ENCODE measurements around the gene SCN1B.
"Not testable (repeated sequence)": the region's sequence is repeated elsewhere in the genome, so short reads cannot be mapped to it uniquely, and the experiment has no call there.

SCN1B gene

DNA sequence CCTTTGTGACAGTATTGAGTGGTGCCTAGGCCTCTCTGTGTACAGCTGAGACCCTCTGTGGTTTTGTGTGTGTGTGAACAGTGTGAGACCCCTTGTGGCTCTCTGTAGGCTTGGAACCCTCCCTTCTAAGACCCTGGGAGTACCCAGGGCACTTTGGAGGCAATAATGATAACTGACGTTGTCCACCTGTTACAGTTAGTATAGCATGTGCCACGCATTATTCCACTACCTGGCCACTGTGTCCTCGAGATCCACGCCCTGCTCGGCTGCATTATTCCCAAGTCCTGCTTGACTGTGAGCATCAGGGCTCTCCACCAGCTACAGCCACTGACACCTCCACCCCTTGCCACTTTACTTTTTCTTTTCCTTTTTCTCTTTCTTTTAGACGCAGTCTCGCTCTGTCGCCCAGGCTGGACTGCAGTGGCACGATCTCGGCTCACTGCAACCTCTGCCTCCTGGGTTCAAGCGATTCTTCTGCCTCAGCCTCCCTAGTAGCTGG lies 28.2 kb upstream of the SCN1B start:
- no peak for DNase-seq

DNA sequence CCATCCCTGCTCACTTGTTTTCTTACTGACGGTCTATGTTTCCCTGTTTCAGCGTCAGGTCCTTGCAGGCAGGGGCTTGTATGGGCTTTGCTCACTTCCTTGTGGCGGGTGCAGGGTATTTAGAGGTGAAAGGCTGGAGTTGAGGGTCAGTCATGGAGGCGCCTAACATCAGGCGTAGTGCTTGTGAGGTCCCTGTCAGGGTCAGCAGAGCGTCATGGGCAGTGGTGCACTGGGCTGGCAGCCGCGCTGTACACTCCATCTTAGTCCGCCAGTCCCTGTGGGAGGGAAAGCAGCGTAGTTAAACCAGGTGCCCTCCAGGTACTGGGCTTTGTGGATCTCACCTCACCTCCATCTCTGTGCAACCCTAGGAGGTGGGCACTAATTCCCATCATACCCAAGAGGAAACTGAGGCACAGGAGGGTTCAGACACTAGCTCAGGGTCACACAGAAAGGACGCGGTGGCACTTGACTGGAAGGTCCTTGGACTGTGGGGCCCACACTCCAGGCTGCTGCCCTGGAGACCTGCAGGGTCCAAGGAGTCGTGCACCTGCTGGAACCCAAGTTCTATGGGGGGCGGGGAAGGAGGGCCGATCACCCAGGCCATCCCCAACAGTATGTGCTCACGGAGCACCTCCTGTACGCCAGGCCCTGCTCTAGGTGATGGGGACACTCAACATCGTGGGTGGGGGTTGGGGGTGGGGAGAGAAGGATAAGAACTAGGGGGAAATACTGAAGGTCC lies 25.6 kb upstream of the SCN1B start:
- no peak for DNase-seq

DNA sequence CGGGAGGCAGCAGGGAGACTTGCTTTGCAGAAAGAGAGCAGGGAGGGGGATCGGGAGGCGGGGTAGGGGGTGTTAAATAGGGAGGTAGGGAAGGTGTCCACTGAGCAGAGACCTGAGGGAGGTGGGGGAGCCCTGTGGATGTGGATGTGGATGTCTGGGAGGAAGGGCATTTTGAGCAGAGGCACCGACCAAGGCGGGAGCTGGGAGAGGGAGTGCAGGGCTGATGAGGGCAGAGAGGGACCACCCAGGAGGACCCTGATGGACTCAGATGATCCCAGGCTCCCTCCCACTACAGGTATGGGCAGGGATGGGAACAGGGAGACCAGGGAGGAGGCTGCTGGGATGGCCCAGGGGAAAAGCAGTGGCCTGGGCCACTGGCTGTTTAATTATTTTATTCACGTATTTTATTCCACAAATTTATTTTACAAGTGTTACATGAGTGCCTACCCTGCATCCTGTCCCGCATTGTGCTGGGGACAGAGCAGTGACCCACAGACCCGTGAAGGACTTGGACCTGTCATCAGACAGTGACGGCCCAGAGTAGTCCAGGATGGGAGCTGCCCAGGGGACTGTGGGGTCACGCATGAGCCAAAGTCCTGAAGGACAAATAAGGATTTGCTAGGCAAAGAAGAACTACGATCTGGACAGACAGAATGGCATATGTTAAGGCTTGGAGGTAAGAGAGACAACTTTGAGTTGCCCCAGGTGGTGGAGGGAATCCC lies 24.9 kb upstream of the SCN1B start:
- DNase-seq = no peak

DNA sequence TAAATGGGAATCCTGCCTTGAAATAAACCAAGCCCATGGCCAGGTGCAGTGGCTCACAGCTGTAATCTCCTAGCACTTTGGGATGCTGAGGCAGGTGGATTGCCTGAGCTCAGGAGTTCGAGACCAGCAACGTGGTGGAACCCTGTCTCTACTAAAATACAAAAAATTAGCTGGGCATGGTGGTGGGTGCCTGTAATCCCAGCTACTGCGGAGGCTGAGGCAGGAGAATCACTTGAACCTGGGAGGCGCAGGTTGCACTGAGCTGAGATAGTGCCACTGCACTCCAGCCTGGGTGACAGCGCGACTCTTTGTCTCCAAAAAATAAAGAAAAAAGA lies 24.3 kb upstream of the SCN1B start:
- not testable (repeated sequence) for DNase-seq

DNA sequence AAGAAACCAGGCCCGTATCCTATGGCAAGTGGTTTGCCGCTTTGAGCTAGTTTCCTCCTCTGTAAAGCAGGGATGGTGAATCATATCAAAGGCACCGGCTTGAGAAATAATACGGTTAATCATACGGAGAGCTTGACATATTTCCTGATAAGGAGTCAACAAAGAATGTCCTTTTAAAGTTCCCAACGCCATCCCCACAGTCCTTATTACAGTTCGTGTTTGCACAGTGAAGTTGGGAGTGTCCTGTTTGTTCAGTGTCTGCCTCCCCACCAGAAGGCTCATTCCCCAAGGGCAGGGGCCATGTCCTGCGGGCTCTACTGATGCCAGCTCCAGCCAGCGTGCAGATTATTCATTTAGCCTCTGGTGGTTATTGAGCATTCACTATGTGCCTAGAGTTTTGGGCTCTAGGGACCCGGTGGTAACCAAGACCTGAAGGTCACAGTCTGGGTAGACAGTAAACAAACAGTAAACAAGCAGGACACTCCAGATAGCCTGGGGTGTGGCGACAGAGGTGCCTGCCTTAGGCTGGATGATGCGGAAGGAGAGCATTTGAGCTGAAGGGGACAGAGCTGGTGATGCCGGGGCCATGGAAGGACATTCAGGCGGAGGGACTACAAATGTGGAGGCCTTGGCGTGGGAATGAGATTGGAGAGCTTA lies 23.8 kb upstream of the SCN1B start:
- DNase-seq = no peak

DNA sequence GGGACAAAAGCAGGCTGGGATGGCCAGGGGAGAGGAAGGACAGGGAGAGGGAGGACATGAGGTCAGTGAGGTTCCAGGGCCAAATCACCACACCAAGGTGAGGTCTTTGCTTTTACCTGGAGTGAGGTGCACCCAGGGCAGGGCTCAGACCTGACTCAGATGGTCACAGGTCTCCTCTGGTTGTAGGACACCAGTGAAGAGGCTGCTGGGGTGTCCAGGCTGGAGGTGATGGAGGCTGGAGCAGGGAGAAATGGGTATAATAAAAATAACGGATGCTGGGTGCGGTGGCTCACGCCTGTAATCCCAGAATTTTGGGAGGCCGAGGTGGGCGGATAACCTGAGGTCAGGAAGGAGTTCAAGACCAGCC lies 23.3 kb upstream of the SCN1B start:
- DNase-seq = no peak

DNA sequence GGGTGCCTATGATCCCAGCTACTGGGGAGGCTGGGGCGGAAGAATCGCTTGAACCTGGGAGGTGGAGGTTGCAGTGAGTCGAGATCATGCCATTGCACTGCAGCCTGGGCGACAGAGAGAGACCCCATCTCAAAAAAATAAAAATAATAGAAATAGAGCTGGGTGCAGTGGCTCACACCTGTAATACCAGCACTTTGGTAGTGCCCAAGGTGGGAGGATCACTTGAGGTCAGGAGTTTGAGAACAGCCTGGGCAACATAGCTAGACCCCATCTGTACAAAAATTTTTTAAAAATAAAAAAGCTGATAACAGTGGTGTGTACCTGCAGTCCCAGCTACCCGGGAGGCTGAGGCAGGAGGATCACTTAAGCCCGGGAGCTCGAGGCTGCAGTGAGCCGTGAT lies 22.8 kb upstream of the SCN1B start:
- not testable (repeated sequence) for DNase-seq

DNA sequence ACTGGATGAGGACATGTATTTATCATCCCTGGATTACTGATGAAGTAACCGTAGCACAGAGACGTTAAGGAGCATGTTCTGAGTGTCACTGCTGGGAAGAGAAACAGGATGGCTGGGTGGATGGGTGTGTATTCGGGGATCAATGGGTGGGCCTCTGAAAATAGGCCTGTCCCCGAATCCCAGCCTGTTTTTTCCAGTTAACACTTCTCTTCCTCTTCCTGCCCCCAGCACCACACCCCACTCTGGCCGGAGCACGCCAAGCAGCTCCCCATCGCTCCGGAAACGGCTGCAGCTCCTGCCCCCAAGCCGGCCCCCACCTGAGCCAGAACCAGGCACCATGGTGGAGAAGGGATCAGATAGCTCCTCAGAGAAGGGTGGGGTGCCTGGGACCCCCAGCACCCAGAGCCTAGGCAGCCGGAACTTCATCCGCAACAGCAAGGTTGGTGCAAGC lies 21.4 kb upstream of the SCN1B start:
- no peak for DNase-seq

DNA sequence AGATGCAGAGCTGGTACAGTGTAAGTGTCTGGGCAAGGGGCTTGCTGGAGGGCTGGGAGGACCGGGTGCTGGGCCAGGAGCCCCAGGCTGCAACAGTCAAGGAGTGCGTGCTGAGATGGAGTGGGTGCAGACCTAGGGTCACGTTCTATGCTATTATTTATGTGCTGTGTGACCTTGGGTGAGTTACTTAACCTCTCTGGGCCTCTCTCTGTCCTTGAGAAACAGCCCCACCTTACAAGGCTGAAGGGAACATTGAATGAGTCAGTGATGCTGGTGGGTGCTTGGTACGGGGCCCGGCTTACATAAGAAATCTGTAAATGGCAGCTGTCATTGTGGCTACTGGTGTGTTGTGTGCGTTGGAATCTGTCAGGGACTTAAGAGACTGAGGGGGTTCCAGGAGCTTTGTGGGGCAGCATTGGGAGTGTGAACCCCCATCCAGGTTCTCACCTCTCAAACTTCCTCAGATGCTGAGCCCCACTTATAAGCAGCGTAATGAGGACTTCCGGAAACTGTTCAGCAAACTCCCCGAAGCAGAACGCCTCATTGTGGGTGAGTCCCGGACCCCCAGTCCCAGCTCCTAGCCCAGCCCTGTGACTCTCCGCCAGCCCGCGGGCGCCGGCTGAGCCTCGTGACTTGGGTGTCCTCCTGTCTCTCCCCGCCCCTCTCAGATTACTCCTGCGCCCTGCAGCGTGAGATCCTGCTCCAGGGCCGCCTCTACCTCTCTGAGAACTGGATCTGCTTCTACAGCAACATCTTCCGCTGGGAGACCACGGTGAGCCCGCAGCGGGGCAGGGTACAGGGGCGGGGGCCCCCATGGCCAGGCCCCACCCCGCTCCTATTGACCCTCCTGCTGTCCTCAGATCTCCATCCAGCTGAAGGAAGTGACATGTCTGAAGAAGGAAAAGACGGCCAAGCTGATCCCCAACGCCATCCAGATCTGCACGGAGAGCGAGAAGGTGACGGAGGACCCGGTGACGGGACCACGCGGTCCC lies 20.6 kb upstream of the SCN1B start:
- DNase-seq = no peak

DNA sequence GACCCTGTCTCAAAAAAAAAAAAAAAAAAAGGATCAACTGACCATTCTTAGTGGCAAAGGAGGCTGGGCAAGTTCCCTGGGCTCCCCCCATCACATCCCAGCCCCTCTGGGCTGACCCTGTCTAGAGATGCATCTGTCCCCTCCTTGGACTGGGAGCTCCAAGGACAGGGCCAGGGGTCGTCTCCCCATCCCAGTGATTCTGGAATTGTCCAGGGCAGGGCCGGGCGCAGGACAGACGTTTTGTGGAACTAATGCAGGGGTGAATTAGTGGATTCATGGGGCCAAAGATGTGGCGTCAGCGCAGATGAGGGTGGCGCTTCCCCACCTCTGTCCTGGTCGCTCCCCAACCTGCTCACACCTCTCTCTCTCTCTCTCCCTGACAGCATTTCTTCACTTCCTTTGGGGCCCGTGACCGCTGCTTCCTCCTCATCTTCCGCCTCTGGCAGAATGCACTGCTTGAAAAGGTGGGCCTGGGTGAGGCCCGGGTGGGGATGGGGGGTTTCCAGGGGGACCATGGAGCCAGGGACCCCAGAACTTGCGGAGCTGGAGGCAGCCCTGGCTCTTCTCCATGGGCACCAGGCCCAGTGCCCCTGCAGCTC lies 19.1 kb upstream of the SCN1B start:
- DNase-seq = no peak

DNA sequence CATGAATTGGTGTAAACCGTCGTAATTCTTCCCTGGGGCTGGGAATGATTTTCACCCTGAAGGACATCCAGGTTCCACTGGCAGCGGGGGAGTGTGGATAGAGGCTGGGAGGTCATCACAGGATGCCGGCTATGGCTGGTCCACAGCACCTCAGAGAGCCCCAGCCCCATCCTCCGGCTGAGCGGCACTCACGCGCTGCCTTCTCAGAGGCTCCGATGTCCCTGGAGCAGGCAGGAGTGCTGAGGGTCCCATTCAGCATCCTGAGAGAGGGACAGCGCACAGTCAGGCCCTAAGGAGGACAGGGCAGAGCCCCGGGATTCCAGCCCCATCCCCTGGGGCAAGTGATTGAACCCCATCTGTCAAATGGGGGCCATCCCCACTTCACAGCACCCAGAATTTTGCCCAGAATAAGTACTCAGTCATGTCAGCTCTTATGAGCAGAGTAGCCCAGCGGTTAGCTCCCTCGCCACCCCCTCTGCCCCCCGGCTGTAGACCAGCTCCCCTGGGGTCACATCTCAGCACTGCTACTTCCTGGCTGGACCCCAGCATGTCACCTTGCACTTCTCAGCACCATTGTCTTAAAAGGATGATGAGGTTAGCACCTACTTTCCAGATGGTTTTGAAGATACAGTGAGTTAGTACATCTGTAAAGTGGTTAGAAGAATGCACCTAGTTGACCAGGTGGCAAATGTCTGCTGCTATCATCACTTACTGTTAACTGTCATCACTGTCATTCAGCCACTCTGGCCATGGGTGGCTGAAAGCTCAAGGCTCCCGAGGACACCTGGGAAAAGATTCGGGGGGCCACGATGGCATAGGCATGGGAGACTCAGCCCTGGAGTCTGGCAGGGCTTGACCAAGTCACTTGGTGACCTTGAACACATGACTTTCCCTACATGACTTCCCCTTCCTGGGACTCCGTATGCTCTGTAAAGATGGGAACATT lies 18.3 kb upstream of the SCN1B start:
- peak; percentile 33 for DNase-seq

DNA sequence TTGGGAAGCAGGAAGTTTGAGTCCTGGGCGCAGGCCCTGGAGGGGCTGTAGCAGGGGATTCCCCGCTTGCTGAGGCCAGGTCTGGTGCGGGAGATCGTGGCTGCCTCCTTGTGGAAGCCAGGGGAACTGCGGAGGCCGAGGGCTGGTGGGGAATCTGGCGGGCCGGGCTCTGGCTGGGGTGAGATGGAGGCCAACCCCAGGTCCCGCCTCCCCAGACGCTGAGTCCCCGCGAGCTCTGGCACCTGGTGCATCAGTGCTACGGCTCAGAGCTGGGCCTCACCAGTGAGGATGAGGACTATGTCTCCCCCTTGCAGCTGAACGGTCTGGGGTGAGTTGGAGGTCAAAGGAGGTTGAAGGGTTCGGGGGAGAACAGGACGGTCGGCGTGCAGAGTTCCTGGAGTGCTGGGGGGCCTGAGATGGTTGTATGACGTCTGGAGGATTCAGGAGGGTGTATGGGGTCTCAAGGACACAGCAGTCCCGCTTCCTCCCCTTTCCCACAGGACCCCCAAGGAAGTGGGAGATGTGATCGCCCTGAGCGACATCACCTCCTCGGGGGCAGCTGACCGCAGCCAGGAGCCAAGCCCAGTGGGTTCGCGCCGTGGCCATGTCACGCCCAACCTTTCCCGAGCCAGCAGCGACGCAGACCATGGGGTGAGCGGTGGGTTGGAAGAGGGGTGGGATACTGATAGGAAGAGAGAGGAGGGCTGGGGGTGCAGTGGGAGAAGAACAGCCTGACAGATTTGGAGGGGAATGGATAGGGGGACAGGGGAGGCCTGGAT lies 17.0 kb upstream of the SCN1B start:
- peak; percentile 64 for DNase-seq

DNA sequence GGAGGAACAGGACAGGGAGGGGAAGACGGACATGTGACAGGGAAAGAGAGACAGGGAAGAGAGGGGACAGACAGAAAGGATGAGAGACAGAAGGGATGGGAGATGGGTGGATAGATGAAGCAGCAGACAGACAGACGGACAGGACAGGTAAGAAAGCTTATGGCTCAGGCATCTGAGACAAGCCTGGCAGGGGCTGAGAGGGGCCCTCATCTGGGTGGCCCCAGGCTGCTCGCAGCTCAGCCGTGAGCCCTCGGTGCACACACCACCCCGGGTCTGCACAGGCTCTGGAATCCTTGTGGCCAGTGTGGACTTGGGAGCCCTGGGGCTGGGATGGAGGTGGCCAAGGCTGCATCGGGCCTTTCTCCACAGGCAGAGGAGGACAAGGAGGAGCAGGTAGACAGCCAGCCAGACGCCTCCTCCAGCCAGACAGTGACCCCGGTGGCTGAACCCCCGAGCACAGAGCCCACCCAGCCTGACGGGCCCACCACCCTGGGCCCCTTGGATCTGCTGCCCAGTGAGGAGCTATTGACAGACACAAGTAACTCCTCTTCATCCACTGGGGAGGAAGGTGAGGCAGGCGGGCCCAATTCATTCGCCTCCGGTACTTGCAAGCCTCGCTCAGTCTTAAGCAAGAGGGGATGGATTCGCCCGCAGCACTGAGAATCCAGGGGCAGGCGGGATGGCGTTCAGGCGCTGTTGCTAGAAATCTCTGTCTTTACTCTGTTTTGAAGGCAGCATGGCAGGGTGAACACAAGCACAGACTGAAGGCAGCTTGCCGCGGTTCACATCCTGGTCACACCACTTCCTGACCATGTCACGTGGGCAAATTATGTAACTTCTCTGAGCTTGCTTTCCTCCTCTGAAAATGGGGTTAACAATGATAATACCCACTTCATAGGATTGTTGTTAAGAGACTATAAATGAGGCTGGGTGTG lies 16.2 kb upstream of the SCN1B start:
- DNase-seq = no peak

DNA sequence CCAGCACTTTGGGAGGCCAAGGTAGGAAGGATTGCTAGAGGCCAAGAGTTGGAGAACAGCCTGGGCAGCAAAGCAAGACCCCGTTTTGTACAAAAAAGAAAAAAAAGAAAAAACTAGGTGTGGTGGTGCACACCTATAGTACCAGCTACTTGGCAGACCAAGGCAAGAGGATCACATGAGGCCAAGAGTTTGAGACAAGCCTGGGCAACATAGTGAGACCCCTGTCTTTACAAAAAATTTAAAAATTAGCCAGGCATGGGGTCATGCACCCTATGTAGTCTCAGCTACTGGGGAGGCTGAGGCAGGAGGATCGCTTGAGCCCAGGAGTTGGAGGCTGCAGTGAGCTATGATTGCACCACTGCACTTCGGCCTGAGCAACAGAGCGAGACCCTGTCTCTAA lies 15.5 kb upstream of the SCN1B start:
- not testable (repeated sequence) for DNase-seq

DNA sequence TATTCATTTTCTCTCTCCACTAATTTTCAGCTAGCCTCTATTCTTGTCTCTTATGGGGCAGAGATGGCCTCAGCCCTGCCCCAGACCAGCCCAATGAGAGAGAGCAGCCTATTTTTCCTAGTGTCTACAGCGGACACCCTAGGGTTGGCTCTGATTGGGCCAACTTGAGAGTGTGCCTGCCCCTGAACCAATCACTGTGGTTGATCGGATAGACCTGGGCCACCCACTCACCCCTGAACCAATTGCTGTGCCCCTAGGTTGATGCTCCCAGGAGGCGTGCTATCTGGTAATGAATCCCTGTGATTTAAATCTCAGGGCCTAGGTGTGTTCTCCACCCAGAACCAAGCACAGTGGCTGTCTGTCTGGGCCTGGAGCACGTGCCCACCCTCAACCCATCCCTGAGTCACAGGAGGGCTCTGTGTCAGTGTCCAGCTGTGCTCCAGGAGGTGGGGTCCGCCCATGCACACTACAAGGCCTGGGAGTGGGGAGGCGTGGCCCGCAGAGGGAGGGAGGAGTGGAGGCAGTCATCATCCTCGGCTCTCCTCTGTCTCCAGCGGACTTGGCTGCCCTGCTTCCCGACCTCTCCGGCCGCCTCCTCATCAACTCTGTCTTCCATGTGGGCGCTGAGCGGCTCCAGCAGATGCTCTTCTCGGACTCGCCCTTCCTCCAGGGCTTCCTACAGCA lies 14.9 kb upstream of the SCN1B start:
- DNase-seq = no peak

DNA sequence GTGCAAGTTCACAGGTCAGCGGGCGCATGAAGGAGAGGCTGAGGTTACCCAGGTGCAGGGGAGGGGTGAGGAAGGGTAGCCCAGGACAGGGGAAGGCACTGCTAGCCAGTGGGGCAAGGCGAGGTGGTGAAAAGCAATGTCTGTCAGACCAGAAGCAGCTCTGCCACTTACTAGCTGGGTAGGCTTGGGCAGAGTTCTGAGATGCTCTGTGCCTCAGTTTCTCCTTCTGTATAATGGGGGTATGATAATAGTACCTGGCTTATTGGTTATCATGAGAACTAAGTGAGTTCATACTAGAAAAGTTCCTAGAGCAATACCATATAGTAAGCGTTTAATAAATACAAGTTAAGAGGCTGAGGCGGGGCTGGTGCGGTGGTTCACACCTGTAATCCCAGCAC lies 14.3 kb upstream of the SCN1B start:
- DNase-seq = no peak

DNA sequence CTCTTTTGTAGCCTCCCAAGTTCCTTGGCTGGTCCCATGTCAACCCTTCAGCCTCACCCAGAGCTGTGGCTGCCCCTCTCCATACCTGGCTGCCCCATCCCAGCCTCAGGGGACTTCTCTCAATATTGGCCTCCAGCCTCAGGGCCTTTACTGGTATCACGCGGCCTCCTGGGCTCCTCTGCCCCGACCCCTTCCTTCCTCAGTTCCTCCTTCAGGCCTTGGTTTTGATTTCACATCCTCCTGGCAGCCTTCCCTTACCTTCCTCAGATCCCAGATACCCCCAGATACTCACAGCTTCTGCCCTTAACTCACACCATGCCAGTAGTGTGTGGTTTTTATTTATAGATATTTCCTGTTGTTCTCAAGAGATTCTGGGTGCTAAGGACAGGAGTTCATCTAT lies 12.8 kb upstream of the SCN1B start:
- no peak for DNase-seq

DNA sequence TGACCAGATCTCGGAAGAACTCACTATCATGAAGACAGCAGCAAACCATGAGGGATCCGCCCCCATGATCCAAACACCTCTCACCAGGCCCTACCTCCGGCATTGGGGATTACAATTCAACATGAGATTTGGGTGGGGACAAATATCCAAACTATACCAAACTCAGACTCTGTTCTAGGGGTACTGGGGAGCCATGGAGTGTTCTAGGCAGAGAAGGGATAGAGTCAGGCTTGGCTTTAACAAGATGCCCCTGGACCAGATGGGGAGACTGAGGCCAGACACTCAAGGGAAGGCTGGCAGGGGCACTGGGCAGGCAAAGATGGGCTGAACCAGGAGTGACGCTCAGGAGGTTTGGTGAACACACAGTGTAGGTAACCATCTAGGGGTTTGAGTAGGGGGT lies 11.9 kb upstream of the SCN1B start:
- DNase-seq = no peak

Measured in activated gamma-delta T cell (primary cell).